NCI-H82 treated with DMSO at 0.1 percent for 48 hours (cell line): ENCODE results near the gene MAJIN.

Source experiments
- DNase-seq: peaks from one replicate; lab custom pipeline; 2025; ENCODE audit not compliant: unreplicated experiment; lab: John Stamatoyannopoulos, UW

Gene MAJIN

GRCh38 chr11:64933213-64933934 lies 38.5 kb downstream of the MAJIN start:
- DNase-seq: no peak

- no peak for DNase-seq
Measured at GRCh38 chr11:64932324-64932723, 39.6 kb downstream of the MAJIN start.

- DNase-seq: no peak
Measured at GRCh38 chr11:64931290-64931689, 40.6 kb downstream of the MAJIN start.

GRCh38 chr11:64930340-64930739 lies 41.6 kb downstream of the MAJIN start:
- DNase-seq: no peak

- DNase-seq: no peak
Measured at GRCh38 chr11:64929625-64930024, 42.3 kb downstream of the MAJIN start.

- no peak for DNase-seq
Measured at GRCh38 chr11:64928957-64929356, 43.0 kb downstream of the MAJIN start.

- DNase-seq: no peak
Measured at GRCh38 chr11:64926689-64927088, 45.2 kb downstream of the MAJIN start.

GRCh38 chr11:64925536-64926436 lies 46.1 kb downstream of the MAJIN start:
- DNase-seq: no peak

- DNase-seq: no peak
Measured at GRCh38 chr11:64924910-64925284, 47.0 kb downstream of the MAJIN start.

- DNase-seq: peak; percentile 48
Measured at GRCh38 chr11:64923944-64924909, 47.7 kb downstream of the MAJIN start, which contains the start of gene PPP2R5B. PPP2R5B (plus strand) TSS chr11:64924689; CDS start chr11:64925735, 1,046 bp downstream.

GRCh38 chr11:64923151-64923661 lies 48.7 kb downstream of the MAJIN start:
- DNase-seq: no peak

- no peak for DNase-seq
Measured at GRCh38 chr11:64921384-64921783, 50.5 kb downstream of the MAJIN start.

- no peak for DNase-seq
Measured at GRCh38 chr11:64920124-64920523, 51.8 kb downstream of the MAJIN start.

- DNase-seq: no peak
Measured at GRCh38 chr11:64919627-64920026, 52.3 kb downstream of the MAJIN start.

GRCh38 chr11:64918017-64918416 lies 53.9 kb downstream of the MAJIN start:
- DNase-seq: no peak

- no peak for DNase-seq
Measured at GRCh38 chr11:64917663-64917995, 54.3 kb downstream of the MAJIN start.

- peak; percentile 97 for DNase-seq
Measured at GRCh38 chr11:64916775-64917662, 54.9 kb downstream of the MAJIN start, which contains the start of gene ATG2A. ATG2A (minus strand) TSS chr11:64917209; CDS start chr11:64917135, 74 bp downstream.

- DNase-seq: no peak
Measured at GRCh38 chr11:64916040-64916774, 55.7 kb downstream of the MAJIN start.

- no peak for DNase-seq
Measured at GRCh38 chr11:64915376-64915887, 56.5 kb downstream of the MAJIN start.
